Measurements from ENCODE around the gene USP53.

GRCh38 chr4:119271361-119272085 lies 59.0 kb downstream of the USP53 start:
- TF ChIP-seq PBX3 (IDR thresholded peaks at IDR 0.05), result no peak
- TF ChIP-seq EP300 (IDR thresholded peaks at IDR 0.05; ENCODE audit: borderline replicate concordance in 1 of 2, low read depth in 1 of 2, low read length in 1 of 2), result no peak

Measured in SK-N-SH (cell line).